Measurements from ENCODE around the gene PEX11B.
A peak's percentile ranks its signal among the peaks of the same experiment; 100 is the strongest.

PEX11B gene

GRCh38 chr1:145962157-145963102, 43.9 kb upstream of the PEX11B start:
- TF ChIP-seq, protein P1, sequence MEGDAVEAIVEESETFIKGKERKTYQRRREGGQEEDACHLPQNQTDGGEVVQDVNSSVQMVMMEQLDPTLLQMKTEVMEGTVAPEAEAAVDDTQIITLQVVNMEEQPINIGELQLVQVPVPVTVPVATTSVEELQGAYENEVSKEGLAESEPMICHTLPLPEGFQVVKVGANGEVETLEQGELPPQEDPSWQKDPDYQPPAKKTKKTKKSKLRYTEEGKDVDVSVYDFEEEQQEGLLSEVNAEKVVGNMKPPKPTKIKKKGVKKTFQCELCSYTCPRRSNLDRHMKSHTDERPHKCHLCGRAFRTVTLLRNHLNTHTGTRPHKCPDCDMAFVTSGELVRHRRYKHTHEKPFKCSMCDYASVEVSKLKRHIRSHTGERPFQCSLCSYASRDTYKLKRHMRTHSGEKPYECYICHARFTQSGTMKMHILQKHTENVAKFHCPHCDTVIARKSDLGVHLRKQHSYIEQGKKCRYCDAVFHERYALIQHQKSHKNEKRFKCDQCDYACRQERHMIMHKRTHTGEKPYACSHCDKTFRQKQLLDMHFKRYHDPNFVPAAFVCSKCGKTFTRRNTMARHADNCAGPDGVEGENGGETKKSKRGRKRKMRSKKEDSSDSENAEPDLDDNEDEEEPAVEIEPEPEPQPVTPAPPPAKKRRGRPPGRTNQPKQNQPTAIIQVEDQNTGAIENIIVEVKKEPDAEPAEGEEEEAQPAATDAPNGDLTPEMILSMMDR (IDR thresholded peaks at IDR 0.05; ENCODE audit: extremely low read depth, missing control alignments), result no peak
- DNase-seq (ENCODE audit: low spot score), result peak; percentile 43

DNA sequence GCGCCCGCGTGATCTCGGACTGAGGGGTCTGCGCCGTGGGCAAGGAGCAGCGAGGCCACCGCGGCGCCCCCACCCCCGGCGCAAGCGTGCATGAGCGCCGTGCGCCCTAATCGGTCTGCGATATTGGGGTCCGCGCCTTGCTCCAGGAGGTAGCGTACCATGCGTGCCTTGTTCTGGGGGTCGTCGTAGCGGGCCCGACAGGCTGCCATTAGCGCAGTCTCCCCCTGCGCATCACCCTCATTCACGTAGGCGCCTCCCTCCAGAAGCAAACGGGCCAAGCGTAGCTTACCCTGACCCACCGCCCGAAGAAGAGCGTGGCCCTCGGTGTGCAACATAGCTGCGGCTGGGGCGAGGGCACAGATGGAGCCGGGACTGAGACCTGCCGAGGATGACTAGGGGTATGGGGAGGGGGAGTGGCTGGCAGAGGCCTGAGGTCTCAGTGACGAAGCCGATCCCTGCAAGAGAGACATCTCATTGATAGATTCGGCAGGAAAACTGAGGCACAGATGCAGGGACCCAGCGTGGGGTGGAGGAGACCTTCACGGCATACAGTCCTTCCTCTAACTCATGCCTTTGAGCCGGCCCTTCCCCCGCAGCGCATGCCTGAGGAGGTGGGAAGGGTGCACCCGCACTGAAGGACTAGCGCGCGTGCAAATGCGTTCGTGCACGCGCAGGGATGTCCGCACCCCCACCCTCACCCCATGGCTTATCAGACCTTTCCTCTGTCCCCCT, 43.1 kb upstream of the PEX11B start:
- TF ChIP-seq, protein P1 (IDR thresholded peaks at IDR 0.05; ENCODE audit: extremely low read depth, missing control alignments), result no peak

DNA sequence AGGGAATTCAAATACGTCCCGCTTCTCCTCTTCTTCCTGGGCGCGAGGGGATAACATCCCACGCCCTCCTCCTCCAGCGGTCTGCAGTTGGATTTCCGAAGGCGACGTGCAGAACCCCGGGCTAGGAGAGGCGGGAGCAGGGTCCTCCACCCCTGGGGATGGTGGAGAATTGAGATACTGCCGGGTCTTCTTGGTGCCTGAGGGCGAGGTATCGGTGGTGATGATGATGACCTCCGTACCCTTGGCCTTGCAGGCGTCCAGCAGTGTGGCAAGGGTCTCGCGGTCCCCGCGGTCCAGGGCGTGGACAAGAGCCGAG, 42.5 kb upstream of the PEX11B start:
- DNase-seq (ENCODE audit: low spot score), result no peak
- TF ChIP-seq, protein P1 (IDR thresholded peaks at IDR 0.05; ENCODE audit: extremely low read depth, missing control alignments), result no peak

More for the DNA sequence above, 43.1 kb upstream of the PEX11B start:
- DNase-seq (ENCODE audit: low spot score), result peak; percentile 53

DNA sequence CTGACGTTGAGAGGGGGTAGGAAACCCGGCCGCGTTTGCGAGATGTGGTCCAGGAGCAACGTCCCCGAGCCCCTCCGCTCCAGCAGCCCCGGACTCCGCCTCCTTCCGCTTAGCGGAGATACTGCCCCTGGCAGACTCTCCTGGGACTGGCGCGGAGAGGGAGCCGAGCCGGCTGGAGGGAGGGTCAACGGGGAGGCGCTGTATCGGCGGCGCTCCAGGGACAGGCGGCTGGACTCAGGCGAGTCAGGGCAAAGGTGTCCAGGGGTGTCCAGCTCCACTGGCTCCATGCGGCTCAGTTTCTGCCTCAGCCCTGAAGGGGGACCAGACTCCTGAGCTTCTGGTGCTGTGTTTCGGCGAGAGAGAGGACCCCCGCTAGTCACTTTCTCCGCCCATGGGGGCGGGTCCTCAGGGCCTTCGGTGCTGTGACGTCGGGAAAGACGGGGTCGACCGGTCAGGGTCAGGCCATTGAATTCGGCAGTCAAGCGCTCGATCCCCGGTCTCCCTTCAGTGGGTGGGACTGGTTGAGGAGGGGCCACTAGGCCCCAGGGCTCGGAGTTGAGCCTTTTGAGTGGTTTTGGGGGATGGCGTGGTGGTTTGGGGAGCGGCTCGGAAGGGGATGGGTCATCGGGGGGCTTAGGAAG, 42.1 kb upstream of the PEX11B start:
- TF ChIP-seq, protein P1 (IDR thresholded peaks at IDR 0.05; ENCODE audit: extremely low read depth, missing control alignments), result no peak
- DNase-seq (ENCODE audit: low spot score), result peak; percentile 62

GRCh38 chr1:145959957-145960467, 41.5 kb upstream of the PEX11B start:
- TF ChIP-seq, protein P1 (IDR thresholded peaks at IDR 0.05; ENCODE audit: extremely low read depth, missing control alignments), result no peak
- DNase-seq (ENCODE audit: low spot score), result peak; percentile 19

DNA sequence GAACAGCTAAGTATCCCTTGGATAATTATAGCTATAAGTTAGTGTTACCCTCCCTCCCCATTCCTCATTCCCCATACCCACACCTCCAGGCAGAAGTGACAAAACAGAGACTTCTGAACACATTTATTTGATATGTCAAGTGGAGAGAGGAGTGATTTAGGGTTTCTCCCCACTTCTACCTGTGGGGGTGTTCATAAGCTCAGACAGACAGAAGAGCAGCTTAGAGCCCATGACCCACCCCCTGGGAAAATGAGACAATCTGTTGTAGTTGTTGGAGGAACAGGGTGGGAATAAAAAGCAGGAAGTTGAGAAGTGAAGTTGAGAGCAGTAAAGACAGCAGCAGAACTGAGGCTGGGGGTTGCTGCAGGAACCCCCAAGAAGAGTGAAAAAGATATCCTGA, 40.8 kb upstream of the PEX11B start:
- DNase-seq (ENCODE audit: low spot score), result no peak
- TF ChIP-seq, protein P1 (IDR thresholded peaks at IDR 0.05; ENCODE audit: extremely low read depth, missing control alignments), result no peak

Measured in GM20000 (cell line).